Measurements from ENCODE around the gene CNTLN. TPM values are rescaled to one million over a fixed set of nuclear protein-coding genes. Genes with fewer than 3 reads are reported as not detected.

Gene CNTLN
- polyA plus RNA-seq, 2 of the 4 experiments (the other 2 are of a cell fraction) = 8.5 to 11.9 TPM

DNA sequence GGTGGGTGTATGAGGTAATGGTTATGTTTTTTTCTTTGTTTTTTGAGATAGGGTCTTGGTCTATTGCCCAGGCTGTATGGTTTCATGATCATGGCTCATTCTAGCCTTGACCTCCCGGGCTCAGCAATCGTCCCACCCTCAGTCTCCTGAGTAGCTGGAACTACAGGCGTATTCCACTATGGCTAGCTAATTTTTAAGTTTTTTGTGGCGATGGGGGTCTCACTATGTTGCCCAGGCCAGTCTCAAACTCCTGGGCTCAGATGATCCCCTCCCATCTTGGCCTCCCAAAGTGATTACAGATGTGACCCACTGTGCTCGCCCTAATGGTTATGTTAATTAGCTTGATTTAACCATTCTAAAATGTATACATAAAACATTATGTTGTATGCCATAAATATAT lies 5.6 kb downstream of the CNTLN start:
- DNase-seq (ENCODE audit: low read depth in 1 of 2, low spot score in 1 of 2) = no peak
- no peak overlapping the region for H3K4me2 ChIP-seq
- H3K4me1 ChIP-seq = peaks cover 9% of the 10 kb centered on the region; the same call in 2 of the 3 replicates
- no peak for ATAC-seq
- 96% methylated on average over 5 of the region's 5 CpGs for WGBS (ENCODE audit: missing lambda C conversion rate)
- no peak for FAIRE-seq
- no peak overlapping the region for H3K4me3 ChIP-seq
- POLR2A ChIA-PET = no interaction called here
- TF ChIP-seq FOXS1 (CRISPR knock-in tag; IDR thresholded peaks at IDR 0.05) (no peak), RNF2 (IDR thresholded peaks at IDR 0.05; ENCODE audit: borderline replicate concordance, low read depth) (no peak), JUN (IDR thresholded peaks at IDR 0.05) (no peak), NR3C1 (IDR thresholded peaks at IDR 0.05) (no peak), FOSL2 (IDR thresholded peaks at IDR 0.05) (no peak), FOSL2 (CRISPR knock-in tag; IDR thresholded peaks at IDR 0.05) (no peak), CHD4 (IDR thresholded peaks at IDR 0.05; ENCODE audit: borderline replicate concordance) (no peak), MAZ (IDR thresholded peaks at IDR 0.05; ENCODE audit: borderline replicate concordance, low read depth, low read length) (no peak), MYC (IDR thresholded peaks at IDR 0.05; ENCODE audit: borderline replicate concordance, low read length) (no peak), HMGXB4 (CRISPR knock-in tag; IDR thresholded peaks at IDR 0.05; ENCODE audit: borderline replicate concordance) (no peak), SREBF2 (IDR thresholded peaks at IDR 0.05) (no peak), USF2 (IDR thresholded peaks at IDR 0.05) (no peak), NFE2L2 (conservative IDR thresholded peaks at IDR 0.05; ENCODE audit: low read length) (no peak), CBX2 (IDR thresholded peaks at IDR 0.05; ENCODE audit: borderline replicate concordance, low read depth) (no peak), CEBPB (IDR thresholded peaks at IDR 0.05) (no peak), ESRRA (IDR thresholded peaks at IDR 0.05; ENCODE audit: borderline replicate concordance, low read length) (no peak), SMC3 (IDR thresholded peaks at IDR 0.05) (no peak)
- TF ChIP-seq, protein P1, sequence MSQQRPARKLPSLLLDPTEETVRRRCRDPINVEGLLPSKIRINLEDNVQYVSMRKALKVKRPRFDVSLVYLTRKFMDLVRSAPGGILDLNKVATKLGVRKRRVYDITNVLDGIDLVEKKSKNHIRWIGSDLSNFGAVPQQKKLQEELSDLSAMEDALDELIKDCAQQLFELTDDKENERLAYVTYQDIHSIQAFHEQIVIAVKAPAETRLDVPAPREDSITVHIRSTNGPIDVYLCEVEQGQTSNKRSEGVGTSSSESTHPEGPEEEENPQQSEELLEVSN (IDR thresholded peaks at IDR 0.05; ENCODE audit: borderline replicate concordance, low read depth) = no peak
- CTCF ChIA-PET = interaction anchor here (1.1 kb wide), 1 partner anchor 24 kb away, joined by 5 read pairs; no protein-coding TSS in a partner anchor
- H3K27ac ChIP-seq = no peak overlapping the region
- H3K9me3 ChIP-seq = no peaks in the 10 kb centered on the region

GRCh38 chr9:17148324-17148723 lies 13.5 kb downstream of the CNTLN start:
- no peak overlapping the region for H3K27ac ChIP-seq
- 89% methylated on average over 3 of the region's 3 CpGs for WGBS (ENCODE audit: missing lambda C conversion rate)
- POLR2A ChIA-PET = no interaction called here
- H3K9me3 ChIP-seq = no peaks in the 10 kb centered on the region
- no peak overlapping the region for H3K4me2 ChIP-seq
- H3K4me1 ChIP-seq = no peaks in the 10 kb centered on the region
- TF ChIP-seq CEBPB (IDR thresholded peaks at IDR 0.05) = no peak
- TF ChIP-seq SREBF2 (IDR thresholded peaks at IDR 0.05) = no peak
- TF ChIP-seq, protein P2, sequence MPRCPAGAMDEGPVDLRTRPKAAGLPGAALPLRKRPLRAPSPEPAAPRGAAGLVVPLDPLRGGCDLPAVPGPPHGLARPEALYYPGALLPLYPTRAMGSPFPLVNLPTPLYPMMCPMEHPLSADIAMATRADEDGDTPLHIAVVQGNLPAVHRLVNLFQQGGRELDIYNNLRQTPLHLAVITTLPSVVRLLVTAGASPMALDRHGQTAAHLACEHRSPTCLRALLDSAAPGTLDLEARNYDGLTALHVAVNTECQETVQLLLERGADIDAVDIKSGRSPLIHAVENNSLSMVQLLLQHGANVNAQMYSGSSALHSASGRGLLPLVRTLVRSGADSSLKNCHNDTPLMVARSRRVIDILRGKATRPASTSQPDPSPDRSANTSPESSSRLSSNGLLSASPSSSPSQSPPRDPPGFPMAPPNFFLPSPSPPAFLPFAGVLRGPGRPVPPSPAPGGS (IDR thresholded peaks at IDR 0.05) = no peak
- no peak for TF ChIP-seq REST (IDR thresholded peaks at IDR 0.05)
- TF ChIP-seq CBX8 (IDR thresholded peaks at IDR 0.05) = no peak
- TF ChIP-seq JUNB (IDR thresholded peaks at IDR 0.05) = no peak
- no peak for TF ChIP-seq GATA3 (IDR thresholded peaks at IDR 0.05; ENCODE audit: borderline replicate concordance)
- H3K4me3 ChIP-seq = no peak overlapping the region
- ATAC-seq = no peak
- CTCF ChIA-PET = interaction anchor here (1.1 kb wide), 1 partner anchor 31 kb away, joined by 4 read pairs; no protein-coding TSS in a partner anchor
- no peak for FAIRE-seq
- DNase-seq (ENCODE audit: low read depth in 1 of 2, low spot score in 1 of 2) = no peak
